Activated CD8-positive, alpha-beta T cell treated with anti-CD3 and anti-CD28 coated beads for 36 hours (primary cell): ENCODE data around the gene UBL4A. TPM values are rescaled to one million over a fixed set of nuclear protein-coding genes. Genes with fewer than 3 reads are reported as not detected.
A peak's percentile ranks its signal among the peaks of the same experiment; 100 is the strongest.

Experiments
- ATAC-seq: fragments of 200-7000 bp; cut with Tn5 transposase; one replicate; pipeline ENCODE4 v1.10.0; 2021; ENCODE audit warnings: mild to moderate bottlenecking, moderate library complexity
- CTCF ChIA-PET: fragments of 350-600 bp; sonication (Branson Sonifier 250); formaldehyde crosslinking; loops from one replicate; lab custom pipeline; 2021; ENCODE audit warnings: antibody characterized with exemption; lab: Charles Lee
- POLR2A ChIA-PET: fragments of 350-600 bp; sonication (Branson Sonifier 250); formaldehyde crosslinking; loops from one replicate; lab custom pipeline; 2021; ENCODE audit warnings: antibody characterized with exemption; lab: Charles Lee
- DNase-seq: peaks from one replicate; pipeline ENCODE4 v3.0.0-alpha.2; 2020
- H3K27ac Mint-ChIP-seq: one replicate; pipeline ENCODE4 v1.8.0; 2021; ENCODE audit warnings: mild to moderate bottlenecking, mixed read lengths
- H3K27me3 Mint-ChIP-seq: one replicate; pipeline ENCODE4 v1.8.0; 2021; ENCODE audit warnings: mixed read lengths
- H3K36me3 Mint-ChIP-seq: one replicate; pipeline ENCODE4 v1.8.0; 2021; ENCODE audit warnings: low read depth, mixed read lengths
- H3K4me1 Mint-ChIP-seq: one replicate; pipeline ENCODE4 v1.8.0; 2021; ENCODE audit warnings: low read depth, mixed read lengths
- H3K4me3 Mint-ChIP-seq: one replicate; pipeline ENCODE4 v1.8.0; 2021; ENCODE audit warnings: mild to moderate bottlenecking, moderate library complexity, mixed read lengths
- H3K9me3 Mint-ChIP-seq: one replicate; pipeline ENCODE4 v1.8.0; 2021; ENCODE audit warnings: mixed read lengths
- CTCF ChIP-seq: fragments of 200-600 bp; IDR thresholded peaks from one replicate; pipeline ENCODE4 v1.8.0; 2022; ENCODE audit warnings: antibody characterized with exemption, mild to moderate bottlenecking
- intact Hi-C: fragments of 100-400 bp; cut with micrococcal nuclease; formaldehyde crosslinking; loops from one replicate; pipeline ENCODE4 v1.10.0; 2022
- total RNA-seq, 2 experiments: library from RNA; stranded (reverse); gene quantifications; one replicate each; pipeline ENCODE4 v1.2.3, GENCODE V29; 2021

UBL4A gene
- total RNA-seq, 2 experiments from 2014 or later: 46.5 to 47.6 TPM

- no peak overlapping the region for H3K27ac Mint-ChIP-seq
- H3K36me3 Mint-ChIP-seq: peaks cover 10% of the 10 kb centered on the region
- intact Hi-C loops: no loop called here
- DNase-seq: no peak
- TF ChIP-seq CTCF: no peak
- POLR2A ChIA-PET: interaction anchor here (0.8 kb wide), 1 partner anchor 44 kb away, joined by 5 read pairs; the partner anchor contains the start of gene UBL4A
- no peaks in the 10 kb centered on the region for H3K27me3 Mint-ChIP-seq
- ATAC-seq: no peak
- H3K9me3 Mint-ChIP-seq: no peaks in the 10 kb centered on the region
- CTCF ChIA-PET: interaction anchor here (1.2 kb wide), 1 partner anchor 49 kb away, joined by 3 read pairs; the partner anchor contains the start of gene SLC10A3
- H3K4me3 Mint-ChIP-seq: no peak overlapping the region
- H3K4me1 Mint-ChIP-seq: peaks cover 32% of the 10 kb centered on the region
Measured at GRCh38 chrX:154441564-154441963, 44.9 kb downstream of the UBL4A start.

GRCh38 chrX:154440623-154441357 lies 45.6 kb downstream of the UBL4A start:
- TF ChIP-seq CTCF: no peak
- no peak for ATAC-seq
- no peak for DNase-seq
- no peaks in the 10 kb centered on the region for H3K27me3 Mint-ChIP-seq
- H3K4me3 Mint-ChIP-seq: no peak overlapping the region
- intact Hi-C loops: no loop called here
- POLR2A ChIA-PET: interaction anchor here (0.8 to 1.0 kb wide), 2 partner anchors 45 to 468 kb away, joined by 3 to 5 read pairs; partner anchors contain the start of genes HCFC1, TMEM187 and UBL4A
- CTCF ChIA-PET: interaction anchor here (1.2 kb wide), 1 partner anchor 50 kb away, joined by 3 read pairs; the partner anchor contains the start of gene SLC10A3
- H3K4me1 Mint-ChIP-seq: peaks cover 34% of the 10 kb centered on the region
- H3K36me3 Mint-ChIP-seq: peaks cover 17% of the 10 kb centered on the region
- H3K27ac Mint-ChIP-seq: peak overlapping the region; percentile 30
- H3K9me3 Mint-ChIP-seq: no peaks in the 10 kb centered on the region

GRCh38 chrX:154439841-154440240 lies 46.6 kb downstream of the UBL4A start:
- intact Hi-C loops: no loop called here
- Mint-ChIP-seq H3K27me3 (no peaks in the 10 kb centered on the region), H3K4me1 (peaks cover 34% of the 10 kb centered on the region), H3K27ac (no peak overlapping the region), H3K4me3 (no peak overlapping the region), H3K36me3 (peaks cover 17% of the 10 kb centered on the region), H3K9me3 (no peaks in the 10 kb centered on the region)
- no peak for TF ChIP-seq CTCF
- ATAC-seq: no peak
- CTCF ChIA-PET: no interaction called here
- DNase-seq: no peak
- POLR2A ChIA-PET: no interaction called here

- Mint-ChIP-seq H3K27me3 (no peaks in the 10 kb centered on the region), H3K27ac (peak overlapping the region; percentile 84), H3K4me1 (peaks cover 30% of the 10 kb centered on the region), H3K9me3 (no peaks in the 10 kb centered on the region), H3K4me3 (peak overlapping the region; percentile 86), H3K36me3 (peaks cover 18% of the 10 kb centered on the region)
- ChIA-PET CTCF (no interaction called here), POLR2A (interaction anchor here (1.5 kb wide), 1 partner anchor 39 kb away, joined by 4 read pairs; no protein-coding TSS in a partner anchor)
- no peak for DNase-seq
- intact Hi-C loops: no loop called here
- no peak for ATAC-seq
- TF ChIP-seq CTCF: no peak
Measured at GRCh38 chrX:154437971-154438893, 48.2 kb downstream of the UBL4A start.
